Kidney (tissue), 14 donors: ENCODE data around the gene MCRIP1. TPM values are rescaled to one million over a fixed set of nuclear protein-coding genes. Genes with fewer than 3 reads are reported as not detected.

Experiments used
- DNase-seq, 5 donors: peaks; one replicate each; pipeline ENCODE4 v3.0.0-alpha.2; 2013 to 2020
- FAIRE-seq: peaks from 2 replicates; lab custom pipeline; 2012; peaks lifted over from hg19 to GRCh38; lab: Jason Lieb, UNC
- H3K27ac ChIP-seq, 2 donors: one replicate each; pipeline ENCODE4 v1.7.0; 2013; ENCODE audit warnings: low read depth in 2 of 2, low read length in 2 of 2, inconsistent platforms in 1 of 2
- H3K27me3 ChIP-seq: one replicate; pipeline ENCODE4 v1.7.1; 2013; ENCODE audit warnings: low read length, inconsistent platforms; ENCODE audit not compliant: control insufficient read depth, insufficient read depth
- H3K36me3 ChIP-seq, 3 donors: one replicate each; pipeline versions ENCODE4 v1.7.0 to v1.7.1; 2013; ENCODE audit warnings: low read length in 3 of 3, control low read depth in 1 of 3, inconsistent platforms in 1 of 3; ENCODE audit not compliant: insufficient read depth in 3 of 3, control insufficient read depth in 2 of 3
- H3K4me1 ChIP-seq, 3 donors: one replicate each; pipeline versions ENCODE4 v1.7.0 to v1.7.1; 2013; ENCODE audit warnings: low read length in 3 of 3, inconsistent platforms in 1 of 3, low read depth in 1 of 3; ENCODE audit not compliant: control insufficient read depth in 2 of 3, insufficient read depth in 2 of 3
- H3K4me3 ChIP-seq, 3 donors: one replicate each; pipeline versions ENCODE4 v1.7.0 to v1.8.1; 2013; ENCODE audit warnings: low read length in 3 of 3, control low read depth in 1 of 3, inconsistent platforms in 1 of 3
- H3K9ac ChIP-seq, 3 donors: one replicate each; pipeline versions ENCODE4 v1.7.0 to v1.7.1; 2013; ENCODE audit warnings: low read length in 3 of 3, control low read depth in 1 of 3, inconsistent platforms in 1 of 3
- H3K9me3 ChIP-seq, 3 donors: one replicate each; pipeline versions ENCODE4 v1.7.0 to v1.7.1; 2013; ENCODE audit warnings: low read length in 3 of 3, control low read depth in 1 of 3, inconsistent platforms in 1 of 3; ENCODE audit not compliant: control insufficient read depth in 2 of 3, insufficient read depth in 1 of 3
- intact Hi-C: fragments of 100-400 bp; cut with DNase I; formaldehyde crosslinking; loops from one replicate; pipeline ENCODE4 v1.11.1; 2022
- polyA plus RNA-seq: library from polyadenylated mRNA; stranded (reverse); fragments of 350-450 nt; fragmentation: Illumina TruSeq; extraction: RNeasy Lipid Tissue Mini Kit (QIAGEN cat#74804); gene quantifications from one replicate; pipeline ENCODE4 v1.2.3, GENCODE V29; 2014; ENCODE audit warnings: low read depth, low replicate concordance; ENCODE audit not compliant: insufficient read depth
- total RNA-seq: library from RNA; stranded (reverse); fragmentation: NEBNext Ultra II Directional; extraction: Animal tissue kit (Norgen Biotek cat#: 25700); gene quantifications from one replicate; pipeline ENCODE4 v1.2.1, GENCODE V29; 2021
- TF ChIP-seq, protein P1 (sequence below): IDR thresholded peaks from 3 replicates; pipeline ENCODE4 v1.5.1; 2012; ENCODE audit warnings: mild to moderate bottlenecking, moderate library complexity, borderline replicate concordance; ENCODE audit not compliant: insufficient read depth; ENCODE audit errors: extremely low read depth
- donor health status: control.
- donor health status: control.
- donor health status: control.
- donor health status: control.
- donor health status: control.
- donor health status: DM: yes; HTN: yes; CAD: no.
- donor health status: Normal renal cell carcinoma (clear cell type).

MCRIP1 gene
- total and polyA plus RNA-seq, 2 donors from 2014 or later = 88.3 to 151 TPM

DNA sequence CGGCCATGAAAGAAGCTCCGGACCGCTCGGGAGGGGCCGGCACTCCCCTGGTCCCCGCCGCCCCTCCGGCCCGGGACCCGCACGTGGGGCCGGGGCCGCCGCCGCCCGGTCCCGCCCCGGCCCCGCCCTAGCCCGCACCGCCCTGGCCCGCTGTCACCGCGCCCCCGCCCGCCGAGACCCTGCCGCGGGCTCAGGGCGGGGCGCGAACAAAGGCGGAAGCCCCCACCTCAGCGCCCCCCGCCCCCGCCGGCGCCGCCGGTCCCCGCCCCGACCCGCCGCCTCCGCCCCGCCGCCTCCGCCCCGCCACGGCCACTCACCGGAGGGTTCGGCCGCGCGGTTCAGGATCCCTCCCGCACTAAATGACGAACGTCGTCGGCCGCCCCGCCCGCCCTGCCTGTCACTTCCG is 37.9 kb upstream of the MCRIP1 start, which contains the start of gene ARHGDIA:
ARHGDIA (minus strand) TSS at position 357 of the 406 bp plus-strand sequence. CDS start 1,407 bp downstream, outside the sequence.
- H3K9me3 ChIP-seq = no peaks in the 10 kb centered on the region
- no peaks in the 10 kb centered on the region for H3K27me3 ChIP-seq
- H3K4me1 ChIP-seq = peaks cover 0 to 35% (median 27%) of the 10 kb centered on the region in 3 donors
- FAIRE-seq (no peak), DNase-seq (no peak)
- TF ChIP-seq, protein P1, sequence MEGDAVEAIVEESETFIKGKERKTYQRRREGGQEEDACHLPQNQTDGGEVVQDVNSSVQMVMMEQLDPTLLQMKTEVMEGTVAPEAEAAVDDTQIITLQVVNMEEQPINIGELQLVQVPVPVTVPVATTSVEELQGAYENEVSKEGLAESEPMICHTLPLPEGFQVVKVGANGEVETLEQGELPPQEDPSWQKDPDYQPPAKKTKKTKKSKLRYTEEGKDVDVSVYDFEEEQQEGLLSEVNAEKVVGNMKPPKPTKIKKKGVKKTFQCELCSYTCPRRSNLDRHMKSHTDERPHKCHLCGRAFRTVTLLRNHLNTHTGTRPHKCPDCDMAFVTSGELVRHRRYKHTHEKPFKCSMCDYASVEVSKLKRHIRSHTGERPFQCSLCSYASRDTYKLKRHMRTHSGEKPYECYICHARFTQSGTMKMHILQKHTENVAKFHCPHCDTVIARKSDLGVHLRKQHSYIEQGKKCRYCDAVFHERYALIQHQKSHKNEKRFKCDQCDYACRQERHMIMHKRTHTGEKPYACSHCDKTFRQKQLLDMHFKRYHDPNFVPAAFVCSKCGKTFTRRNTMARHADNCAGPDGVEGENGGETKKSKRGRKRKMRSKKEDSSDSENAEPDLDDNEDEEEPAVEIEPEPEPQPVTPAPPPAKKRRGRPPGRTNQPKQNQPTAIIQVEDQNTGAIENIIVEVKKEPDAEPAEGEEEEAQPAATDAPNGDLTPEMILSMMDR = no peak
- H3K36me3 ChIP-seq = peaks cover 0 to 10% (median 0%) of the 10 kb centered on the region in 3 donors
- H3K27ac ChIP-seq = peak within 1 kb of the TSS; percentile 98 to 99
- peak within 1 kb of the TSS; percentile 42 to 92 (median 88) for H3K9ac ChIP-seq
- intact Hi-C loops = no loop called here
- H3K4me3 ChIP-seq = peak within 1 kb of the TSS; percentile 68 to 88 (median 69)

DNA sequence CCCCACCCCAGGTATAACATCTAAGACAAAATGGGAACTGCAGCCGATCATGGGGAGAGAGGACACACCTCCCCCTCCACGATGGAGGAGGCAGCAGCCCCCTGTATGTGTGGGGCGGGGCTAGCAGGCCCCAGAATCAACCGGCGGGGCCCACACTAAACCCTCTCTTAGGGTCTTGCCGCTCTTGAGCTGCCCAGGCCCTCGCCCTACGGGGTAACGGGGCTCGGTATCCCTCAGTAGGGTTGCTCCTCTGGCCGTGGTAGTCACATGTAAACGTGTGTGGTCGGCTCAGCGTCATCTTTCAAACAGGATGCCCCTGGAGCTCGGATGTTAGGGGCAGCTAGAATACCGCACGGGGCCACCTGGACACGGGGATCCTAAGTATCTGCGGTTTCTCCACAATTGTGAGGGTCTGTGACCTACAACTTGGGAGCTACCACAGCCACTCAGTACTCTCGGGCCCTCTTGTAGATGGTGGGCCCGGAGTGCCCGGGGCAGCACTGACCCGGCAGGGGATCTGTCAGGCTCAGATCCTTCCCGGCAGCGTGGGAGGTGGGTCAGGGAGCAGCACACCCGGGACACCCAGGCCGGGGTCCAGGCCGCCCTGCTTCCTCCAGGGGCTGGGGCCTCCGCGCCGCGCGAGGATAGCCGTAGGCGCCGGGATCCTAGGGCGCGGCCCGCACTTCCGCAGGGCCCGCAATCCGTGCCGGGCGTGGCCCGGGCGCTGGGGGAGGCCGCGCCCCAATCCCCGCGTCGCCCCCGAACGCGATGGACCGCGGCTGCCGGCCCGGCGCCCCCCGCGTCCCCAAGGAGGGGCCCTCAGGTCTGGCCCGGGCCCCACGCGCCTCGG is 37.3 kb upstream of the MCRIP1 start:
- Histone ChIP-seq H3K27ac (peak overlapping the region; percentile 65 to 92), H3K27me3 (no peaks in the 10 kb centered on the region), H3K9me3 (no peaks in the 10 kb centered on the region), H3K9ac (peak overlapping the region; percentile 23 to 77 (median 74)), H3K4me1 (peaks cover 0 to 39% (median 30%) of the 10 kb centered on the region in 3 donors), H3K36me3 (peaks cover 0 to 10% (median 0%) of the 10 kb centered on the region in 3 donors), H3K4me3 (peak overlapping the region; percentile 43 to 64 (median 47))
- FAIRE-seq = no peak
- intact Hi-C loops = no loop called here
- TF ChIP-seq, protein P1 = no peak
- peak in 3 of 5 donors; percentile 21 to 70 (median 53) for DNase-seq

DNA sequence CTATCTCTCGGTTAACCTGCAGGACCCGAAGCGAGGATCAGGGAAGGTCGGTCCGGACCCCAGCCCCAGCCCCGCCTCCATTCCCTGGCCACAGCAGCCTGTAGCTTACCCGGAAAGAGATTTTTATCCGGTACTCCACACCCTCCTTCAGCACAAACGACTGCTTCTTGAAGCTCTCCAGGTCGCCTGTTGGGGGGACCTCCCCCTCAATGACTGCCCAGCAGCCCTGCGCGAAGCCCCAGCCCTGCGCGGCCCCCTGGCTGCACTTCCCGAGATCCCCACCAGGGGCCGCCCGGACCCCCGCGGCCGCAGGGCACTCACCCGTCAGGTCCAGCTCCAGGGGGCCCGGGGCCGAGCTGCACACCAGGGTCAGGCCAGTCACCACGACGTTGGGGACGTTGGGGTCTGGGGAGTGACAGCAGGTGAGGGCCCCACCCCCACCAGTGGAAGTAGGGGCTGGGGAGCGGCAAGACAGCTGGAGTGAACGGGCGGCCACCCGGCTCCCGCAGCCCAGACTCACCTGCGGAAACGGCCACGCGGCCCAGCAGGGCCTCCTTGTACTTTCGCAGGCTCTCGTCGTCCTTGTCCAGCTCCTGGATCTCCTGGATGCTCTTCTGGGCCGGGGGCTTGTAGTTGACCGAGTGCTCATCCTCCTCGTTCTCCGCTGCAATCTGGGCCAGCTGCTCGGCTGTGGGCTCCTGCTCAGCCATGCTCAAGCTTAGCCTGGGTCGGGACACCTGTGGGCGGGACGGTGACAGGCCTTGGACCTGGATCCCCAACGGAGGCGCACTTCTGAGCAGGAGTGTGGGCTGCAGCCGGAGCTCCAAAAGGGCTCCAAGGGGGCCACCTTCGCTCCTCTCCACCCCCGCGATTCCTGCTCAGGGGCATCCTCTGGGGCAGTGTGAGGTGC is 36.4 kb upstream of the MCRIP1 start:
- TF ChIP-seq, protein P1 = peak; percentile 60
- Histone ChIP-seq H3K27ac (peak overlapping the region; percentile 33 to 65), H3K9ac (peak overlapping the region in 1 of 3 donors; percentile 77), H3K27me3 (no peaks in the 10 kb centered on the region), H3K9me3 (no peaks in the 10 kb centered on the region), H3K4me3 (peak overlapping the region in 1 of 3 donors; percentile 64), H3K36me3 (peaks cover 0 to 10% (median 0%) of the 10 kb centered on the region in 3 donors), H3K4me1 (peaks cover 0 to 41% (median 35%) of the 10 kb centered on the region in 3 donors)
- DNase-seq = peak; percentile 62 to 87 (median 75)
- FAIRE-seq = no peak
- intact Hi-C loops = no loop called here
